ENCODE results near the gene AQR. TPM values are rescaled to one million over a fixed set of nuclear protein-coding genes. Genes with fewer than 3 reads are reported as not detected.

AQR gene
- total RNA-seq, 1 experiment from 2014 or later: 54.4 TPM

DNA sequence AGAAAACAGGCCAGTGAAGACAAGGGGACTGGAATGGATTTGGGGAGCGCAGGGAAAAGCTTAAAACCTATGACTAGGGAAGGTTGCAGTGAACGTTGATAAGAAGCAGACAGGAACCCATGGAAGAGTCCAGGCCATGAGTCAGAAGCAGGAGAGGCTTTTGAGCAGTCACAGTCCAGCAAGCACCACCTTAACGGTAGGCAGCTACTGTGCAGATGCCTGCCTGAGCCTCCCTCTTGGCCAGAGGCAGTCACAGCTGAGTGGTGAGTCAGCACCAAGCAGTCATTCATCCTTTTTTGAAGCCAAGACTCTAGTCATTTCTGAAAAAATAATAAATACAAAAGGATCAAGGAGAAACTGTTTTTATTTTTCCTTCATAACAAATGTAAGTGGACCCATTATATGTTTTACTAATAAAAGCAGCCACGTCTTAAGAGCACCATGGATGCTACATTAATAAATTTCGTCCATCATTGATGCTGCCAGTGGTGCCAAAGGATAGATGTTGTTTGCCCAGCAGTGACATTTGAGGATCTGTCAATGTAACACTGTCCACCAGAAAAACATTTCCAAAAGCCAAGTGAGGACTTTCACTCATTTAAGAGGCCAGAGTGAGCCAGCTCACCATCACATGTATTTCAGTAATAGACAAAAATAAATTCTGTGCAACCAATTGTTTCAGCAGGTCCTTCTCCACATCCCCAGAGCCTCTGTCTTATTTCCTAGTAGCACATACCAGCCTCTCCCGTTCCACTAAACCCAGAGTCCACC lies 132.1 kb downstream of the AQR start:
- Mint-ChIP-seq H3K4me1 (no peaks in the 10 kb centered on the region), H3K9me3 (peaks cover 2 to 18% of the 10 kb centered on the region in 2 experiments), H3K4me3 (no peak overlapping the region), H3K27me3 (ENCODE audit: low read depth) (peaks cover 2% of the 10 kb centered on the region), H3K27ac (no peak overlapping the region), H3K36me3 (ENCODE audit: insufficient read depth in 1 of 3, low read depth in 3 of 3) (no peaks in the 10 kb centered on the region; a peak in 2 of 7 replicates)
- H3K23ac ChIP-seq (ENCODE audit: insufficient read length, low read depth, low read length): no peak overlapping the region
- H2BK120ac ChIP-seq (ENCODE audit: low read depth, low read length, poor library complexity, severe bottlenecking): no peak overlapping the region
- no peak overlapping the region for H3K14ac ChIP-seq (ENCODE audit: insufficient read depth, low read length)
- no peaks in the 10 kb centered on the region for H3K9me3 ChIP-seq (ENCODE audit: control insufficient read depth, low read depth, low read length)
- no peak overlapping the region for H2AFZ ChIP-seq (ENCODE audit: low read length)
- no peak overlapping the region for H3K56ac ChIP-seq (ENCODE audit: insufficient read length, low read depth, low read length)
- TF ChIP-seq, protein P1, sequence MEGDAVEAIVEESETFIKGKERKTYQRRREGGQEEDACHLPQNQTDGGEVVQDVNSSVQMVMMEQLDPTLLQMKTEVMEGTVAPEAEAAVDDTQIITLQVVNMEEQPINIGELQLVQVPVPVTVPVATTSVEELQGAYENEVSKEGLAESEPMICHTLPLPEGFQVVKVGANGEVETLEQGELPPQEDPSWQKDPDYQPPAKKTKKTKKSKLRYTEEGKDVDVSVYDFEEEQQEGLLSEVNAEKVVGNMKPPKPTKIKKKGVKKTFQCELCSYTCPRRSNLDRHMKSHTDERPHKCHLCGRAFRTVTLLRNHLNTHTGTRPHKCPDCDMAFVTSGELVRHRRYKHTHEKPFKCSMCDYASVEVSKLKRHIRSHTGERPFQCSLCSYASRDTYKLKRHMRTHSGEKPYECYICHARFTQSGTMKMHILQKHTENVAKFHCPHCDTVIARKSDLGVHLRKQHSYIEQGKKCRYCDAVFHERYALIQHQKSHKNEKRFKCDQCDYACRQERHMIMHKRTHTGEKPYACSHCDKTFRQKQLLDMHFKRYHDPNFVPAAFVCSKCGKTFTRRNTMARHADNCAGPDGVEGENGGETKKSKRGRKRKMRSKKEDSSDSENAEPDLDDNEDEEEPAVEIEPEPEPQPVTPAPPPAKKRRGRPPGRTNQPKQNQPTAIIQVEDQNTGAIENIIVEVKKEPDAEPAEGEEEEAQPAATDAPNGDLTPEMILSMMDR (conservative IDR thresholded peaks at IDR 0.05): no peak
- no peak overlapping the region for H4K8ac ChIP-seq (replicated peaks; ENCODE audit: insufficient read length, low read depth, low read length)
- H3K79me1 ChIP-seq (ENCODE audit: insufficient read depth, low read depth, low read length, poor library complexity, severe bottlenecking): no peaks in the 10 kb centered on the region
- H2BK20ac ChIP-seq (ENCODE audit: low read depth, low read length, poor library complexity, severe bottlenecking): no peak overlapping the region
- H3K27ac ChIP-seq (ENCODE audit: insufficient read length, low read depth, low read length): no peak overlapping the region
- DNase-seq: no peak
- H4K91ac ChIP-seq (ENCODE audit: insufficient read length, low read depth, low read length): no peak overlapping the region
- no peak overlapping the region for H2BK5ac ChIP-seq (ENCODE audit: insufficient read length, low read length)
- no peak overlapping the region for H2BK15ac ChIP-seq (ENCODE audit: low read depth, low read length)
- no peaks in the 10 kb centered on the region for H3K4me1 ChIP-seq (ENCODE audit: insufficient read depth, low read length)
- no peaks in the 10 kb centered on the region for H4K20me1 ChIP-seq (ENCODE audit: control insufficient read depth, insufficient read depth, insufficient read length)
- H3T11ph ChIP-seq (ENCODE audit: low read length): no peak overlapping the region
- no peak overlapping the region for H3K4me2 ChIP-seq (ENCODE audit: insufficient read depth, insufficient read length, low read length)
- no CpG with 5 or more reads among the region's 6 CpGs for WGBS (ENCODE audit: extremely low coverage, insufficient read length, low lambda C conversion rate)
- H2AK5ac ChIP-seq (ENCODE audit: insufficient read length, low read length): no peak overlapping the region
- H3K23me2 ChIP-seq (ENCODE audit: insufficient read length, low read depth, low read length, poor library complexity, severe bottlenecking): no peaks in the 10 kb centered on the region
- H3K79me2 ChIP-seq (ENCODE audit: insufficient read depth, low read length): no peaks in the 10 kb centered on the region
- no peak overlapping the region for H3K18ac ChIP-seq (ENCODE audit: insufficient read length, low read depth, low read length)
- no peaks in the 10 kb centered on the region for H3K27me3 ChIP-seq (ENCODE audit: insufficient read depth, low read length)
- no peak overlapping the region for H3K9ac ChIP-seq (ENCODE audit: extremely low read depth, insufficient read length, low read length)
- no peak overlapping the region for H2BK12ac ChIP-seq (ENCODE audit: insufficient read length, low read depth, low read length)
- H4K5ac ChIP-seq (ENCODE audit: insufficient read length, low read depth, low read length): no peak overlapping the region
- no peak overlapping the region for H3K4ac ChIP-seq (ENCODE audit: low read depth, low read length)
